WTC11 (cell line): ENCODE results near the gene GH2.

Source experiments
- CTCF ChIP-seq: fragments of 200-600 bp; IDR thresholded peaks from 2 replicates; pipeline ENCODE4 v1.8.0; 2022; ENCODE audit warnings: antibody characterized with exemption
- ESRRA ChIP-seq: sonication (generic); formaldehyde crosslinking; IDR thresholded peaks from 2 replicates; pipeline ENCODE4 v1.8.1; 2022; ENCODE audit warnings: mild to moderate bottlenecking, missing genetic modification reagents, borderline replicate concordance
- TEAD1 ChIP-seq: sonication (generic); formaldehyde crosslinking; IDR thresholded peaks from 2 replicates; pipeline ENCODE4 v1.8.0; 2022; ENCODE audit warnings: mild to moderate bottlenecking, missing genetic modification reagents
- USF1 ChIP-seq: sonication (generic); formaldehyde crosslinking; IDR thresholded peaks from 2 replicates; pipeline ENCODE4 v1.8.0; 2022; ENCODE audit warnings: mild to moderate bottlenecking, missing genetic modification reagents
- ZNF138 ChIP-seq: sonication (generic); formaldehyde crosslinking; conservative IDR thresholded peaks from 2 replicates; pipeline ENCODE4 v1.8.1; 2022; ENCODE audit warnings: mild to moderate bottlenecking, moderate library complexity, missing genetic modification reagents
- ZNF423 ChIP-seq: fragments of 250-450 bp; sonication (Bioruptor Pico); IDR thresholded peaks from 2 replicates; pipeline ENCODE4 v2.1.2; 2022; ENCODE audit warnings: mild to moderate bottlenecking, moderate library complexity
- TF ChIP-seq, protein P1 (sequence below): sonication (generic); formaldehyde crosslinking; IDR thresholded peaks from 2 replicates; pipeline ENCODE4 v1.8.0; 2023; ENCODE audit warnings: mild to moderate bottlenecking, missing genetic modification reagents

GRCh38 chr17:63854709-63855108 lies 27.0 kb downstream of the GH2 start:
- TF ChIP-seq ESRRA (CRISPR knock-in tag), result no peak
- TF ChIP-seq, protein P1, sequence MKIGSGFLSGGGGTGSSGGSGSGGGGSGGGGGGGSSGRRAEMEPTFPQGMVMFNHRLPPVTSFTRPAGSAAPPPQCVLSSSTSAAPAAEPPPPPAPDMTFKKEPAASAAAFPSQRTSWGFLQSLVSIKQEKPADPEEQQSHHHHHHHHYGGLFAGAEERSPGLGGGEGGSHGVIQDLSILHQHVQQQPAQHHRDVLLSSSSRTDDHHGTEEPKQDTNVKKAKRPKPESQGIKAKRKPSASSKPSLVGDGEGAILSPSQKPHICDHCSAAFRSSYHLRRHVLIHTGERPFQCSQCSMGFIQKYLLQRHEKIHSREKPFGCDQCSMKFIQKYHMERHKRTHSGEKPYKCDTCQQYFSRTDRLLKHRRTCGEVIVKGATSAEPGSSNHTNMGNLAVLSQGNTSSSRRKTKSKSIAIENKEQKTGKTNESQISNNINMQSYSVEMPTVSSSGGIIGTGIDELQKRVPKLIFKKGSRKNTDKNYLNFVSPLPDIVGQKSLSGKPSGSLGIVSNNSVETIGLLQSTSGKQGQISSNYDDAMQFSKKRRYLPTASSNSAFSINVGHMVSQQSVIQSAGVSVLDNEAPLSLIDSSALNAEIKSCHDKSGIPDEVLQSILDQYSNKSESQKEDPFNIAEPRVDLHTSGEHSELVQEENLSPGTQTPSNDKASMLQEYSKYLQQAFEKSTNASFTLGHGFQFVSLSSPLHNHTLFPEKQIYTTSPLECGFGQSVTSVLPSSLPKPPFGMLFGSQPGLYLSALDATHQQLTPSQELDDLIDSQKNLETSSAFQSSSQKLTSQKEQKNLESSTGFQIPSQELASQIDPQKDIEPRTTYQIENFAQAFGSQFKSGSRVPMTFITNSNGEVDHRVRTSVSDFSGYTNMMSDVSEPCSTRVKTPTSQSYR (CRISPR knock-in tag), result no peak
- TF ChIP-seq CTCF, result no peak
- TF ChIP-seq TEAD1 (CRISPR knock-in tag), result no peak
- no peak for TF ChIP-seq USF1 (CRISPR knock-in tag)
- TF ChIP-seq ZNF423 (CRISPR knock-in tag), result no peak
- TF ChIP-seq ZNF138 (CRISPR knock-in tag), result no peak
